Ishikawa (cell line): ENCODE results near the gene MDM4.

Experiments
- EP300 ChIP-seq: IDR thresholded peaks from 2 replicates; pipeline ENCODE4 v1.6.1; 2012; ENCODE audit warnings: borderline replicate concordance
- FOXM1 ChIP-seq: IDR thresholded peaks from 2 replicates; pipeline ENCODE4 v1.6.1; 2012; ENCODE audit warnings: low read depth, borderline replicate concordance
- MAX ChIP-seq: IDR thresholded peaks from 2 replicates; pipeline ENCODE4 v1.6.1; 2012
- REST ChIP-seq: IDR thresholded peaks from 2 replicates; pipeline ENCODE4 v1.6.1; 2012; ENCODE audit warnings: low read depth, mild to moderate bottlenecking
- TAF1 ChIP-seq: IDR thresholded peaks from 2 replicates; pipeline ENCODE4 v1.6.1; 2012; ENCODE audit warnings: low read depth, mild to moderate bottlenecking
- TEAD4 ChIP-seq: IDR thresholded peaks from 2 replicates; pipeline ENCODE4 v1.6.1; 2012

GRCh38 chr1:204468766-204469302 is 47.4 kb upstream of the MDM4 start:
- TF ChIP-seq MAX (no peak), FOXM1 (no peak), REST (no peak), TAF1 (no peak), TEAD4 (no peak), EP300 (no peak)
